HG03159 (cell line): ENCODE results near the gene TRAF4.
A peak's percentile ranks its signal among the peaks of the same experiment; 100 is the strongest.
"Not testable (repeated sequence)": the region's sequence is repeated elsewhere in the genome, so short reads cannot be mapped to it uniquely, and the experiment has no call there.

Experiments used
- ATAC-seq: cut with Tn5 transposase; IDR thresholded peaks from one replicate; pipeline ENCODE4 v1.9.1; 2021; ENCODE audit warnings: mild to moderate bottlenecking, moderate library complexity; ENCODE audit not compliant: unreplicated experiment

Gene TRAF4

GRCh38 chr17:28714281-28714680 is 29.5 kb upstream of the TRAF4 start:
- ATAC-seq, result no peak

GRCh38 chr17:28715217-28715616 is 28.6 kb upstream of the TRAF4 start:
- ATAC-seq, result no peak

- ATAC-seq, result no peak
Observed at GRCh38 chr17:28716740-28717577, 26.9 kb upstream of the TRAF4 start.

- no peak for ATAC-seq
Observed at GRCh38 chr17:28717578-28718332, 26.1 kb upstream of the TRAF4 start, which contains the start of gene RAB34. TSS of gene RAB34 (minus strand) at chr17:28717868. CDS start at chr17:28717266, 602 bp downstream.

GRCh38 chr17:28718333-28719020 is 25.3 kb upstream of the TRAF4 start:
- no peak for ATAC-seq

- ATAC-seq, result no peak
Observed at GRCh38 chr17:28719021-28719433, 24.8 kb upstream of the TRAF4 start.

- ATAC-seq, result no peak
Observed at GRCh38 chr17:28720247-28720996, 23.4 kb upstream of the TRAF4 start.

- not testable (repeated sequence) for ATAC-seq
Observed at GRCh38 chr17:28720997-28721329, 22.8 kb upstream of the TRAF4 start.

- ATAC-seq, result no peak
Observed at GRCh38 chr17:28722417-28723158, 21.2 kb upstream of the TRAF4 start.

GRCh38 chr17:28723159-28723835 is 20.5 kb upstream of the TRAF4 start:
- no peak for ATAC-seq

GRCh38 chr17:28723836-28724499 is 19.8 kb upstream of the TRAF4 start:
- not testable (repeated sequence) for ATAC-seq

- no peak for ATAC-seq
Observed at GRCh38 chr17:28724500-28725165, 19.2 kb upstream of the TRAF4 start.

GRCh38 chr17:28725166-28725659 is 18.6 kb upstream of the TRAF4 start:
- ATAC-seq, result no peak

GRCh38 chr17:28725660-28726225 is 18.1 kb upstream of the TRAF4 start:
- no peak for ATAC-seq

GRCh38 chr17:28726226-28726626 is 17.6 kb upstream of the TRAF4 start, which contains the start of gene TLCD1:
TSS of gene TLCD1 (minus strand) at chr17:28726233. CDS start at chr17:28726097, 136 bp downstream.
- no peak for ATAC-seq

- ATAC-seq, result peak; percentile 38
Observed at GRCh38 chr17:28726627-28727491, 17.0 kb upstream of the TRAF4 start.
